Measurements from ENCODE around the gene PTPRN2.
"Not testable (repeated sequence)": the region's sequence is repeated elsewhere in the genome, so short reads cannot be mapped to it uniquely, and the experiment has no call there.

PTPRN2 gene

GRCh38 chr7:158468181-158468580 lies 119.4 kb downstream of the PTPRN2 start:
- no peak for DNase-seq (ENCODE audit: low read depth)

GRCh38 chr7:158467562-158467961 lies 120.1 kb downstream of the PTPRN2 start:
- no peak for DNase-seq (ENCODE audit: low read depth)

DNA sequence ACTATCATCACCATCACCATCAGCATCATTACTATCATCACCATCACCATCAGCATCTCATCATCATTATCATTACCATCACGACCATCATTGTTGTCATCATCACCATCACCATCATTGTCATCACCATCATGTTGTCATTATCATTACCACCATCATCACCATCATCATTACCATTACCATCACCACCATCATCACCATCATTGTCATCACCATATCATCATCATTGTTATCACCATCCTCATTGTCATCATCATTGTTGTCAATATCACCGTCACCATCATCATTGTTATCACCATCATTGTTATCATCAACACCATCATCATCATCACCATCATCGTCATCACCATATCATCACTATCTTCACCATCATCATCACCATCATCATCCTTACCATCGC lies 124.3 kb downstream of the PTPRN2 start:
- no peak for DNase-seq (ENCODE audit: low read depth)

- no peak for DNase-seq (ENCODE audit: low read depth)
Measured at GRCh38 chr7:158461824-158462223, 125.8 kb downstream of the PTPRN2 start.

GRCh38 chr7:158460665-158461064 lies 127.0 kb downstream of the PTPRN2 start:
- DNase-seq (ENCODE audit: low read depth) = no peak

DNA sequence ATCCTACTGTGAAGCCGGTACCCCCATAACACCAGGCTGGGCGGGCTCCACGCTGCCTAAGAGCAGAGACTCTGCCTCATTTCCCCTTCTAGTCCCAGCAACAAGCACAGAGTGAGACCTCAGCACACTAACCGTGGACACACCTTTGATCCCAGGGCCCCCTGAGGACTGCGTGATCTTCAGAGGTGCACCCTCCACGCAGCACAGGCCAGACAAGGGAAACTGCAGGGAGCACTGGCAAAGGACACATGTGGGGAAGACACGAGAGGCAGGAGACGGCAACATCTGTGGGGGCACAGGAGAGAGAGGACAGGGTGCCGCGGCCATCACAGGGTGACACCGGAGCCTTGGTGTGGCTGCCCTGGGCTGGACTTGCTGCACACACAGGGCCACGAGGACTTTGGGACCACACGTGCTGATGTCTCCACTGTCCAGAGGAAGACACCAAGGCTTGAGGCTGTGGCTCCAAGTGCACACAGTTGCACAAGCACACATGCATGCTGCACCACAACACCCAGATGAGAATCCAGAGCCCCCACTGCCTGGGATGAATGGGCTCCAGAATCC lies 128.8 kb downstream of the PTPRN2 start:
- DNase-seq (ENCODE audit: low read depth) = no peak

- DNase-seq (ENCODE audit: low read depth) = no peak
Measured at GRCh38 chr7:158458096-158458495, 129.5 kb downstream of the PTPRN2 start.

- not testable (repeated sequence) for DNase-seq (ENCODE audit: low read depth)
Measured at GRCh38 chr7:158457586-158457985, 130.0 kb downstream of the PTPRN2 start.

DNA sequence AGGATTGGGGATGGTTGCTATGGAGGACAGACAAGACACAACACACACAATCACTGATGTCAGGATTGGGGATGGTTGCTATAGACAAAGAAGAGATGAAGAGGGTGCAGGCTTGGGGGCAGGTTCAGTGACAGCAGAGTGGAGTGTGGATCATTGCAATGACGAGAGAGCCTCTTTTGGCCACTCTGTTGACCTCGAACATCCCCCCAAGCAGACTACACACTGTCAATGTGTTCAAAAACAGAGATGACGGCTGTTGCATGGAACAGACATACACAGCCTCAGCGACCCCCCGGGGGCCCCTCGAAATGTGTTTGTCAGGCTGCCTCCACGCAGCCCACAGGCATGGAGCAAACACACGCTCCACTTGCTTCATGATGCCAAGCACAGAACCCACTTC lies 133.0 kb downstream of the PTPRN2 start:
- DNase-seq (ENCODE audit: low read depth) = no peak

DNA sequence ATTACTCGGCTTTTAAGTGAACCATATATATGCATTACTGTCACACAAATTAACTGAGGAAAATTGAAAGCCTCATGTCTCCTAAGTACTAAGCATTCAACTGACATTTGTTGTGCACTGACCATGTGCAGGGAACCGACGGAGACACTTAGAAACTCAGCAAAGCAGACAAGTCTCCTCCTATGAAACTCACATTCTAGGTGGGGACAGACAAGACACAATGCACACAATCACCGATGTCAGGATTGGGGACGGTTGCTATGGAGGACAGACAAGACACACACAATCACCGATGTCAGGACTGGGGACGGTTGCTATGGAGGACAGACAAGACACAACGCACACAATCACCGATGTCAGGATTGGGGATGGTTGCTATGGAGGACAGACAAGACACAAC lies 134.0 kb downstream of the PTPRN2 start:
- no peak for DNase-seq (ENCODE audit: low read depth)

DNA sequence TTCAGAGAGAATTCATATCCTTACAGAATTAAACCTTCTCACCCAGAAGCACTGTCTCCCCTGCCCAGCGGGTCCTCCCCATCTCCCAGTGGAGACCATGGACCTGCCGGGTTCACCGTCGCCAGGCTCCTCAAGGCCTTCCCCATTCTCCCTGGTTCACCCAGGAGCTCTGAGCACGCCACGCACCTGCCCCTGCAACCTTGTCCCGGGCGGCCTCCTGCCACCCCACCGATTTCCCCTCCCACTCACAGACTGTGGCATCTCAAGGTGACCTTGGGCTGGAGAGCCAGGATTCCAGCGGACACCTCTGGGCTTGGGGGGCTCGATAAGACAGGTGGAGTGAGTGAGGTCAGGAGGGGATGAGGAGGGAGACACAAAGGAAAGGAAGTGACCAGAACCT lies 135.3 kb downstream of the PTPRN2 start:
- DNase-seq (ENCODE audit: low read depth) = no peak

DNA sequence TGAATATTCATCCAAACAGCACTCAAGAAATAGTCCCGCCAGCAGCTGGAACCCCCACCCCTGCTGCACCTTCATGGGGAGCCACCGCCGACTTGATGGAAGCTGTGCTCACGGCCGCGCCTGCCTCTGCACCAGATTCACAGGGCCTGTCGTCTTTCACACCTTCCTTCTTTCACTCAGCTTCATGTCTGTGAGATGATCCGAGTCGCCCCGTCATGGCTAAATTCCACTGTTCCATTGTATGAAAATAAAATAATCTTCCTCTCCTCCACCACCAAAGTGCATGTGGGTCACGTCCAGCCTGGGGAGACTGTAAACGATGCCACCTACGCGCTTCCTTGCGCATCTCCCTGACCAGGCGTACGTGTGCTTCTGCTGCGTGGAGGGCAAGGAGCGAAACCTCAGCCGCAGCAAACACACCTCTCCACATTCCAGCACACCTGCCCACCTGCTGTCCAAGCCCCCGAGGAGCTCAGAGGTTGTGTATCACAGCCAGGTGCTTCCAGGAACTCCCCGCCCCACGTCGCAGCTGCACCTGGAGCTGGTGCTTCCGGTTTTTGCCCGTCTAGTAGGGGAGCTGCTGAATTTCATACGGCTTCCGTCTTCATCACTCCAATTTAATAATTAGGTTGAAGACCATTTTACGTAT lies 137.0 kb downstream of the PTPRN2 start:
- no peak for DNase-seq (ENCODE audit: low read depth)

DNA sequence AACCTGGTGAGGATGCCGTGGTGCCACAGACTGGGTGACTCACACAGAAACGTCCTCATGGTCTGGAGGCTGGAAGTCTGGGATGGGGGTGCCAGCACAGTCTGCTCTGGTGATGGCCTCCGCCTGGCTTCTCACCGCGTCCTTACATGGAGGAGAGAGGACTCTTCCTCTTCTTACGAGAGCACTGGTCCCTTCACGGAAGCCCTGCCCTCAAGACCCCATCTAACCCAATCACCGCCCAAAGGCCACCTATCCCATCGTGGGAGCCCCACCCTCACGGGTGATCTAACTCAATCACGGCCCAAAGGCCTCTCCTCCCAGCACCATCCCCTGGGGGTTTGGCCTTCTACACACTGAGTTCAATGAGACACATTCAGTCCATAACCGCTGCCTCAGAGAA lies 137.7 kb downstream of the PTPRN2 start:
- no peak for DNase-seq (ENCODE audit: low read depth)

DNA sequence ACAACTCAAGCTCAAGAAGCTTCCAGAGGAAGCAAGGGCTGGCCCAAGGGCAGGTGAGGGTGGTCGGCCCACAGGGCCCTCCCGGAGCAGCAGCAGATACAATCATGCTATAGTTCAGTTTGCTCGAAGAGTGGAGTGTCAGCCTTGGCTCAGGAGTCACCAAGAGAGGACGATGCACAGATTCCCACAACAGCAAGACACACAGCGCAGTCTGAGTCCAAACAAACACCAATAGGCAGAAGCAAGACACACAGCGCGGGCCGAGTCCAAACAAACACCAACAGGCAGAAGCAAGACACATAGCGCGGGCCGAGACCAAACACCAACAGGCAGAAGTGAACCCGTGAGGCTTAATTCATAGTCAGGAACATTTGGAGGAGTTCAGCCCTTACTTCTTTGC lies 138.4 kb downstream of the PTPRN2 start:
- DNase-seq (ENCODE audit: low read depth) = no peak

- no peak for DNase-seq (ENCODE audit: low read depth)
Measured at GRCh38 chr7:158448430-158449100, 139.1 kb downstream of the PTPRN2 start.

GRCh38 chr7:158447506-158448171 lies 140.0 kb downstream of the PTPRN2 start:
- DNase-seq (ENCODE audit: low read depth) = no peak

DNA sequence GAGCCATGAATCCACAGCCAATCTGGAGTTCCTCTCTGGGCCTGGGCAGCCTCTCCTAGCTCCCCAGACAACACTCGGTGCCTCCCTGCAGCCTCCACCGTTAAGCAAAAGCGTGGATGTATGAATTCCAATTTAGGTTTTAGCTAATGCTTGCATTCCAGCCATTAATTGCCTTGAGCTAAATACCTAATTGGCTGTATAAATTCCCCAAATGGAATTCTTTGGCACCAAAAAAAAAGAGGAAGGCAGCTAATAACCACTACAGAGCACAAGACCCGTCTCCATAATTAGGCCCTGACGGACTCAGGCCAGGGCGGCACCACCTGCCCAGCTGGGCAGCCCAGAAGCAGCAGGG lies 140.5 kb downstream of the PTPRN2 start:
- DNase-seq (ENCODE audit: low read depth) = no peak

GRCh38 chr7:158446706-158447105 lies 140.9 kb downstream of the PTPRN2 start:
- no peak for DNase-seq (ENCODE audit: low read depth)

DNA sequence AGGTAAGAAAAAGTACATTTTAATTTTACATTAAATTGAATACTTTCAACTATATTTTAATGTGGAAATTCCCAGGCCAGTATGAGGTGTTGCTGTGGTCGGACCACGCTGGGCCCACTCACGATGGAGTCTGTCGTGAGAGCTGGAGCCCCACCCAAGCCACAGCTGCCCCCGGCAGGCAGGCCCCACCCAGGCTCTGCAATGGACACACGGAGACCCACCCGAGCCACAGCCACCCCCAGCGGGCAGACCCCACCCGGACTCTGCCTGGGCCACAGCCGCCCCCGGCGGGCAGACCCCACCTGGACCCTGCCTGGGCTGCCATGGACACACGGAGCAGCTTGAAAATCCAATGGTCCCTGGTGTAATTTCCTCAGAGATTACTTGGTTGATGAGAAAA lies 141.3 kb downstream of the PTPRN2 start:
- DNase-seq (ENCODE audit: low read depth) = no peak

- no peak for DNase-seq (ENCODE audit: low read depth)
Measured at GRCh38 chr7:158445421-158446175, 142.0 kb downstream of the PTPRN2 start.

GRCh38 chr7:158444501-158445420 lies 142.9 kb downstream of the PTPRN2 start:
- DNase-seq (ENCODE audit: low read depth) = no peak

All from stimulated activated CD4-positive, alpha-beta T cell treated with anti-CD3 and anti-CD28 coated beads, Interleukin-2, amount 100 ng/mL, for 4 hours (primary cell).